ENCODE results near the gene CELF4.

DNA sequence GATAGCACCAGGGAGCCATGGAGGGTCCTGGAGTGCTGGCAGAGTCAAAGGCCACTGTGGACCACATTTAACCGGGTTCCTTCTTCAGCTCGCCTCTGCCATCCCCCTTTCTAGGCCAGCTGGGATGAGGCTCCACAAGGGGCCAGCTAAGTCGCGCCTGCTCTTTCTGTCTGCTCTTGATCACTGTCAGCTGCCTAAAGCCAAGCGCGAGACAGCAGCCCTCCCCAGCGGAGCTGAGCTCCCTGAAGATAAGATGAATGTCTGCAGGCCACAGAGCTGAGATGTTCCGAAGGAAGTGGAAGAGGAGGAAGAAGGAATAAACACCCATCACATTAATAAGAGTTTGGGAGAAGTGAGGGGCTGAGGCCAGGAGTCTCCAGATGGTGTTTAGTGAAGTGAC is 99.6 kb downstream of the CELF4 start:
- no peak for TF ChIP-seq EZH2 (IDR thresholded peaks at IDR 0.05; ENCODE audit: insufficient read depth, poor library complexity, severe bottlenecking)
- TF ChIP-seq EZH2phosphoT487 (IDR thresholded peaks at IDR 0.05; ENCODE audit: insufficient read depth, low read depth), result no peak

Measured in GM23248 (cell line).